HG03571 (cell line): ENCODE data around the gene S100A1.
A peak's percentile ranks its signal among the peaks of the same experiment; 100 is the strongest.
"Not testable (repeated sequence)": the region's sequence is repeated elsewhere in the genome, so short reads cannot be mapped to it uniquely, and the experiment has no call there.

Experiments
- ATAC-seq: cut with Tn5 transposase; IDR thresholded peaks from one replicate; pipeline ENCODE4 v1.9.1; 2021; ENCODE audit not compliant: unreplicated experiment

Gene S100A1

DNA sequence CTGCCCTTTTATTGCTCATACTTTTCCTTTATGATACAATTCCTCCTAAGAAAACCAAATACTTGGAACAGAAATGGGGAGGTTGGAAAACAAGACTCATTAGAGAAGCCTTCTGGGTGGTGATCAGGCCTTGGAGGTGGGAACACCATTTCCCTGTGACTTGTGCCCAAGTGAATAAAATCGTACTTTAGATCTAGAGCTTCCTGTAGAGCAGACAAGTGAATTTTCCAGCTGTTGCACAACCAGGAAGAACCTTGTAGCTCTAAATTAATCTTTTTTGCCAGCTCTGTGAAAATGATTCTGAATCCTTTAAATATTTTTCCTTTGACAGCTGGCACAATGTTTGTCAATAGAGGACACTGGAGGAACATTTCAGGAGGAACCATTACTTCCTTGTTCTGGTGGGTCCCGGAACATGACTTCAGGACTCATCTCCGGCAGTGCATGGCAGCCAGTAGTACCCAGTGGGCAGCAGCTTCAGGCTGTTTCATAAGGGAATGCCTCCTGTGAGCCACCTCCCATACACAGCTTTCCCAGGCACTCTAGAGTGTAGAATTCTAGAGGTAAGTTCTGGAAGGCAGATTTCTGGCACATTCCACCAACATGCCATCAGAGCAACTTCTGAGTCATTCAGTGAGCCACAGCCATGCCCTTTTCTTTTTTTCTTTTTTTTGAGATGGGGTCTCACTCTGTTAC lies 24.7 kb downstream of the S100A1 start:
- no peak for ATAC-seq

DNA sequence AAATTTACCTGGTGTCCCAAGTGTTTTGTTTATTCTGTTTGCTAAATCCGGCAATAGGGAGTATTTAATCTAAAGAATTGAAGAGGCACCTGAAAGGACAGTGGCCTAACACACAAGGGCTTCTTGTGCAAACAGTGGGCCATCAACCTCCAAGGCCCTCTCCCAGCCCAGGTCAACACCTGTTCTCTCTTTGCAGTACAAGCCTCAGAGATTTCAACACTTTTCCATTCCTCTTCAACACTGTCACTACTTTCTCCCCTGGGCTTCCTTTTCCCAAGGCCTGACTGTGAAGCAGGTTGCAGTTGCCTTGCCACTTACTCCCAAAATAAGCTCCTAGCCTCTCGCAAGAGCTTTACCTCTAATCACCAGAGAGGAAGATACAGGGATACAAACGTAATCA lies 27.1 kb downstream of the S100A1 start:
- ATAC-seq = no peak

DNA sequence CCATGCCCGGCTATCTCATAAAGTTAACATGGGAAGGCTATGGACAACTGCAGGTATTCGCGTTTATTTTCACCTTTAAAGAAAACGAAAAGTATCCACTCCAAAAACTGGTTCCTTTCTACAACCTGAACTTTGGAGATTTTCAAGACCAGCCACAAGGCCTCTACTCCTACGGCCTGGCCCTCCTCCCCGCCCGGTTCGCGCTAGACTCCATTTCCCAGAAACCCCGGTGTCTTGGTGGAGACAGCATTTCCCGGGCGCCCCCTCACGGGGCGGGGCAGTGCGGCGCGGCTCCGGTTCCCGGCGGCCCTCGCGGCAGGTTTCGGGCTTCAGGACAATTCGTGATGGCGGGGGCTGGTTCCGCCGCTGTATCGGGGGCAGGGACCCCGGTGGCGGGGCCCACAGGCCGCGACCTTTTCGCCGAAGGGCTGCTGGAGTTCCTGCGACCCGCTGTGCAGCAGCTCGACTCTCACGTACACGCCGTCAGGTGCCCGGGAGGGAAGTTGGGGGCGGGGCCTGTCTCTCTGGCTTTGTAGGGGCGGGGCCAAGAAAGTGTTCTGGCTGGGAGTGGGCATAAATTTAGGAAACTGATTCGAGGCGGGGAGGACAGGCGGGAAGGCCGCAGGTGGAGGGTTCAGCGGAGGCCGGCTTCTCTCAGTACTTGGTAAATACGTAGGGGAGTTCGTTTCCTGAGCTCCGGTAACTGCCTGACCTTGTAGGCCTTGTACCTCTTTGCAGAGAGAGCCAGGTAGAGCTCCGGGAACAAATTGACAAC lies 30.4 kb downstream of the S100A1 start, which contains the start of gene SNAPIN:
Gene SNAPIN (plus strand): TSS at position 304 of the 775 bp plus-strand sequence. CDS start 41 bp downstream, at position 345.
- peak; percentile 88 for ATAC-seq

GRCh38 chr1:153659175-153659534 lies 30.9 kb downstream of the S100A1 start:
- ATAC-seq = no peak

GRCh38 chr1:153659656-153660055 lies 31.4 kb downstream of the S100A1 start:
- ATAC-seq = no peak

DNA sequence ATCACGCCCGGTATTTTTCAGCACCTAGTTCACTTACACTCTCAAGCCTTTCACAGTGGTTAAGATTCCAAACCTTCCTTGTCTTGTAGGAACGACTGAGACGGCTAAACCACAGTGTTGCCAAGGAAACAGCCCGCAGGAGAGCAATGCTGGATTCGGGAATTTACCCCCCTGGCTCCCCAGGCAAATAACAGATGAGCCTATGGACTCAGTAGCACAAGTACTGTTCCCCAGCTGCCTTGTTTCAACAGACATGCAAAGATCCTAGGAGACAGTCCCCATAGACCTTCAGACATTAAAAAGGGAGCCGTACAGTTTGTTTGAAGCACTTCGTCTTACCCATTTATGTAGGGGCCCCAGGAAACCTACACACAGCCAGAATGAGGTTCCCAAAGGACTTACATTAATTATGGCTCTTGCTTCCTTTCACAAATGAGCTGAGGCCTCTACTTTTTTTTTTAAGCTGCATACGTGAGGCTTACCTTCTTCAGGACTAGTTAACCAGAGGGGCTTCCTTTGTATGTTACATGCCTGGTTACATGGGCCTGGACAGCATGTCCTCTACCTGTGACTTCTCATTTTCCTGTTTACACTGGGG lies 33.0 kb downstream of the S100A1 start:
- ATAC-seq = no peak

GRCh38 chr1:153662269-153662668 lies 34.0 kb downstream of the S100A1 start:
- no peak for ATAC-seq

- no peak for ATAC-seq
Measured at GRCh38 chr1:153663211-153663610, 35.0 kb downstream of the S100A1 start.

DNA sequence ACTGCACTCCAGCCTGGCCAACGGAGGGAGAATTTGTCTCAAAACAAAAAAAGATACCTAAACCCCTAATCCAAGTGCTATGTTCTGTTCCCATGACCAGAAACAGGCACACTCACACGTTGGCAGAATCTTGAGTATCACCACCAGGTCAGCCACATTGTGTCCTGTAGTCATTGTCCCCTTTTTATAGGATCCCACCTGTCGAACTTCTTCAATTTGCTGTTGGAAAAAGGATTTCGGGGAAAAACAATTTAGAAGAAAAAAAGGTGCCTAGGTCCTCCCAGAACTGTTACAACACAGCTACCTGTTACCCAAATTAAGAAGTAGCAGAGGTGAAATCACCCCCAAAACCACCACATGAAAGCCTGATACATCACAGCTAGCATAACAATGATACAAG lies 39.2 kb downstream of the S100A1 start:
- no peak for ATAC-seq

- ATAC-seq = not testable (repeated sequence)
Measured at GRCh38 chr1:153668672-153669071, 40.4 kb downstream of the S100A1 start.

DNA sequence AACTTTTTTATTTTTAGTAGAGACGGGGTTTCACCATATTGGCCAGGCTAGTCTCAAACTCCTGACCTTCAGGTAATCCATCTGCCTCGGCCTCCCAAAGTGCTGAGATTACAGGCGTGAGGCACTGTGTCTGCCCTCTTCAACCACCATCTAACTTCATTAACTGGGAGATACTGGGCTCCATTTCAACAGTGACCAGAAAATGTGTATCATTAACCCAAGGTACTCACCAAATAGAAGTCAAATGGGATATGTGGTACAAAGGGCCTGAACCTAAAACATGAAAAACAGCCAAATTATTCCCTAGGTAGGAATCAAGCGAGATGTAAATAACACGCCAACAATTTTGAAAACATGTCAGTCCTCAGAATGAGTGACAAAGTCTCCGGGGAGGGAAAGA lies 41.4 kb downstream of the S100A1 start:
- no peak for ATAC-seq

GRCh38 chr1:153670257-153670858 lies 42.1 kb downstream of the S100A1 start:
- peak; percentile 18 for ATAC-seq

DNA sequence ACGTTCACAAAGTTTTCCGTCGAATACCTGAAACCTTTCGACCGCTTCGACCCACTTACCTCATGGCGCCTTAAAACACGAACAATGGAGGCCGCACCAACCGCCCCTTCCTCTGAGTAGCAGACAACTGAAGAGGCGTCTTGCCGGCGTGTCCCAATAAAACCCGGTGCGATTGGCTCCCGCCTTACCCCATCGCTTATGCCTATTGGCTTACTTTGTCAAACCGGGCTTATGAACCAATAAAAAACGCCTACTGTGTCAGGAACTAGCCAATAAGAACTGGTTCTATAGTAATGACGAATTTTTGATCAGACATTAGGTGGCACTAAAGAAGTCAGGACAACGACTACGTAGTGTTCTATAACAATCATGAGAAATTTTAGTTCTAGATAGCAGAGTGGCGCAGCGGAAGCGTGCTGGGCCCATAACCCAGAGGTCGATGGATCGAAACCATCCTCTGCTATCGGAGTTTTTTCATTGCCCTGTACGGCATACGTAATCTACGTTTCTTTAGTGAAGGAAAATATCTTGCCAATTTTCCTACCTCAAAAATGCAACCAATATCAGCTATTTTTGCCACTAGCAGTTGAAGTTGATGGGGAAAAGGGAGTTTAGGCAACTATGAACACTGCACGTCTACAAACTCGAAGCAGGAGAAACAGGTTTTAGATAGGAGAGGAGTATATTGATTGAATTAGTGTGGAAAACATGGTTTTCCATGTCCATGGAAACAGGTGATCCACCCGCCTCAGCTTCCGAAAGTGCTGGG lies 42.8 kb downstream of the S100A1 start, which contains the start of gene ILF2:
Gene ILF2 (minus strand): TSS at position 135 of the 769 bp plus-strand sequence. CDS start 71 bp downstream, at position 64.
- ATAC-seq = peak; percentile 89

DNA sequence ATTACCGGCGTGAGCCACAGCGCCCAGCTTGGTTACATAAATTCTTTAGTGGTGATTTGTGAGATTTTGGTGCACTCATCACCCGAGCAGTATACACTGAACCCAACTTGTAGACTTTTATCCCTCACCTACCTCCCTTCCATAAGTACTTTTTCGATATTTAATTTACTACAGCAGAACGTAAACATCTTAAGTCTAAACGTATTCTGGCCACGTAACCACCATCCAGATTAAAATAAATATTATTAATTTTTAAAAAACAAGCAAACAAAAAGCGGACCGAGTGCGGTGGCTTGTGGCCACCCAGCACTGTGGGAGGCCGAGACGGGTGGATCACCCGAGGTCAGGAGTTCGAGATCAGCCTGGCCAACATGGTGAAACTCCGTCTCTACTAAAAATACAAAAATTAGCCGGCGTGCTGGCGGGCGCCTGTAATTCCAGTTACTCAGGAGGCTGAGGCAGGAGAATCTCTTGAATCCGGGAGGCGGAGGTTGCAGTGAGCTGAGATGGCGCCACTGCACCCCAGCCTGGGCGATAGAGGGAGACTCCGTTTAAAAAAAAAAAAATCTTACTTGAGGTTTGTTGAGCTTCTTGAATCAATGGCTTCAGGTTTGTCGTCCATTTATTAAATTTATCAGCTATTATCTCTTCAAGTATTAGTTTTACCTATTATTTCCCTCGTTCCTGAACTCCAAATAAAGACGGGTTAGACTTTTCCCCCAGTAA lies 43.6 kb downstream of the S100A1 start:
- ATAC-seq = peak; percentile 15

DNA sequence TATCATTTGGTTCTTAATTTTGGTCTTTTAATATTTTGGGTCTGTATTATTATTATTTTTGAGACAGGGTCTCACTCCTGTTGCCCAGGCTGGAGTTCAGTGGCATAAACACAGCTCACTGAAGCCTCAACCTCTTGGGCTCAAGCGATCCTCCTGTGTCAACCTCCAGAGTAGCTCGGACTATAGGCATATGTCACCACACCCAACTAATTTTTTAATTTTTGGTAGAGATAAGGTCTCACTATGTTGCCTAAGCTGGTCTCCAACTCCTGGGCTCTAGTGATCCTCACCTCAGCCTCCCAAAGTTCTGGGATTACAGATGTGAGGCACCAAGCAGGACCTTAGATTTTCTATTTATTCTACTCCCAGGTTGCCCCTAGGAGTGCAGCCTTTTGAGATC lies 45.3 kb downstream of the S100A1 start:
- no peak for ATAC-seq

- ATAC-seq = no peak
Measured at GRCh38 chr1:153677718-153678518, 49.7 kb downstream of the S100A1 start.

DNA sequence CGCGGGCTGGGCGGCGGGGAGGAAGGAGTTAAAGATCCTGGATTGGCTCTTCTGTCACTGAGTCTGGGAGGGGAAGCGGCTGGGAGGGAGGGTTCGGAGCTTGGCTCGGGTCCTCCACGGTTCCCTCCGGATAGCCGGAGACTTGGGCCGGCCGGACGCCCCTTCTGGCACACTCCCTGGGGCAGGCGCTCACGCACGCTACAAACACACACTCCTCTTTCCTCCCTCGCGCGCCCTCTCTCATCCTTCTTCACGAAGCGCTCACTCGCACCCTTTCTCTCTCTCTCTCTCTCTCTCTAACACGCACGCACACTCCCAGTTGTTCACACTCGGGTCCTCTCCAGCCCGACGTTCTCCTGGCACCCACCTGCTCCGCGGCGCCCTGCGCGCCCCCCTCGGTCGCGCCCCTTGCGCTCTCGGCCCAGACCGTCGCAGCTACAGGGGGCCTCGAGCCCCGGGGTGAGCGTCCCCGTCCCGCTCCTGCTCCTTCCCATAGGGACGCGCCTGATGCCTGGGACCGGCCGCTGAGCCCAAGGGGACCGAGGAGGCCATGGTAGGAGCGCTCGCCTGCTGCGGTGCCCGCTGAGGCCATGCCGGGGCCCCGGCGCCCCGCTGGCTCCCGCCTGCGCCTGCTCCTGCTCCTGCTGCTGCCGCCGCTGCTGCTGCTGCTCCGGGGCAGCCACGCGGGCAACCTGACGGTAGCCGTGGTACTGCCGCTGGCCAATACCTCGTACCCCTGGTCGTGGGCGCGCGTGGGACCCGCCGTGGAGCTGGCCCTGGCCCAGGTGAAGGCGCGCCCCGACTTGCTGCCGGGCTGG lies 50.5 kb downstream of the S100A1 start, which contains the start of gene NPR1:
Gene NPR1 (plus strand): TSS at position 170 of the 818 bp plus-strand sequence. CDS start 421 bp downstream, at position 591.
- ATAC-seq = no peak
